GM18517 (cell line): ENCODE results near the gene LACTBL1.

Experiments used
- ATAC-seq: cut with Tn5 transposase; IDR thresholded peaks from one replicate; pipeline ENCODE4 v1.9.1; 2021; ENCODE audit warnings: mild to moderate bottlenecking, moderate library complexity; ENCODE audit not compliant: unreplicated experiment

The LACTBL1 gene

GRCh38 chr1:22914156-22914555 is 58.5 kb downstream of the LACTBL1 start:
- ATAC-seq = no peak

- no peak for ATAC-seq
Observed at GRCh38 chr1:22913421-22914141, 59.1 kb downstream of the LACTBL1 start.

- ATAC-seq = no peak
Observed at GRCh38 chr1:22912311-22912710, 60.4 kb downstream of the LACTBL1 start.

GRCh38 chr1:22910986-22911651 is 61.5 kb downstream of the LACTBL1 start:
- ATAC-seq = no peak

- ATAC-seq = no peak
Observed at GRCh38 chr1:22910286-22910685, 62.4 kb downstream of the LACTBL1 start.

- no peak for ATAC-seq
Observed at GRCh38 chr1:22908880-22909426, 63.7 kb downstream of the LACTBL1 start.

- ATAC-seq = no peak
Observed at GRCh38 chr1:22907528-22907927, 65.1 kb downstream of the LACTBL1 start.

GRCh38 chr1:22906968-22907367 is 65.7 kb downstream of the LACTBL1 start:
- no peak for ATAC-seq

- no peak for ATAC-seq
Observed at GRCh38 chr1:22903113-22903512, 69.6 kb downstream of the LACTBL1 start.
